ENCODE results near the gene PCDHA6.
"Not testable (repeated sequence)": the region's sequence is repeated elsewhere in the genome, so short reads cannot be mapped to it uniquely, and the experiment has no call there.

PCDHA6 gene

GRCh38 chr5:140795259-140795641 lies 32.5 kb upstream of the PCDHA6 start:
- DNase-seq (ENCODE audit: extremely low read depth, low read depth), result no peak
- no peak for TF ChIP-seq CTCF (IDR thresholded peaks at IDR 0.05; ENCODE audit: low read depth, low read length, missing control alignments)
- no peak overlapping the region for H3K4me3 ChIP-seq (replicated peaks; ENCODE audit: low read depth, low read length)

GRCh38 chr5:140796072-140796717 lies 31.6 kb upstream of the PCDHA6 start:
- H3K4me3 ChIP-seq (replicated peaks; ENCODE audit: low read depth, low read length); DNase-seq (ENCODE audit: extremely low read depth, low read depth): not testable (repeated sequence)

GRCh38 chr5:140796718-140797095 lies 31.1 kb upstream of the PCDHA6 start:
- no peak for DNase-seq (ENCODE audit: extremely low read depth, low read depth)
- no peak overlapping the region for H3K4me3 ChIP-seq (replicated peaks; ENCODE audit: low read depth, low read length)
- no peak for TF ChIP-seq CTCF (IDR thresholded peaks at IDR 0.05; ENCODE audit: low read depth, low read length, missing control alignments)

GRCh38 chr5:140800816-140801493 lies 26.8 kb upstream of the PCDHA6 start, which contains the start of gene PCDHA3:
PCDHA3 (plus strand) TSS chr5:140801057.
- peak; percentile 2 for DNase-seq (ENCODE audit: extremely low read depth, low read depth)
- no peak within 1 kb of the TSS for H3K4me3 ChIP-seq (replicated peaks; ENCODE audit: low read depth, low read length)
- no peak for TF ChIP-seq CTCF (IDR thresholded peaks at IDR 0.05; ENCODE audit: low read depth, low read length, missing control alignments)

GRCh38 chr5:140801494-140801841 lies 26.3 kb upstream of the PCDHA6 start:
- DNase-seq (ENCODE audit: extremely low read depth, low read depth), result no peak
- peak; percentile 27 for TF ChIP-seq CTCF (IDR thresholded peaks at IDR 0.05; ENCODE audit: low read depth, low read length, missing control alignments)
- no peak overlapping the region for H3K4me3 ChIP-seq (replicated peaks; ENCODE audit: low read depth, low read length)

GRCh38 chr5:140802381-140802780 lies 25.4 kb upstream of the PCDHA6 start:
- not testable (repeated sequence) for H3K4me3 ChIP-seq (replicated peaks; ENCODE audit: low read depth, low read length); DNase-seq (ENCODE audit: extremely low read depth, low read depth)

- H3K4me3 ChIP-seq (replicated peaks; ENCODE audit: low read depth, low read length), result no peak overlapping the region
- TF ChIP-seq CTCF (IDR thresholded peaks at IDR 0.05; ENCODE audit: low read depth, low read length, missing control alignments), result no peak
- no peak for DNase-seq (ENCODE audit: extremely low read depth, low read depth)
Measured at GRCh38 chr5:140802781-140803271, 24.9 kb upstream of the PCDHA6 start.

Measured in HFF-Myc (cell line).